DND-41 (cell line): ENCODE data around the gene MCC.

Source experiments
- CTCF ChIP-seq: IDR thresholded peaks from 2 replicates; pipeline ENCODE4 v1.5.1; 2012; ENCODE audit warnings: borderline replicate concordance, low read length, moderate library complexity, mild to moderate bottlenecking; ENCODE audit not compliant: poor library complexity, severe bottlenecking; ENCODE audit errors: extremely low read depth
- EZH2 ChIP-seq: IDR thresholded peaks from 3 replicates; pipeline ENCODE4 v1.6.1; 2012; ENCODE audit warnings: borderline replicate concordance, low read depth, mild to moderate bottlenecking, moderate library complexity, low read length, inconsistent platforms; ENCODE audit not compliant: severe bottlenecking

- TF ChIP-seq CTCF (no peak), EZH2 (no peak)
Observed at GRCh38 chr5:113266913-113267227, 221.4 kb downstream of the MCC start.
